K562 (cell line): Measurements from ENCODE around the gene PSMD8. TPM values are rescaled to one million over a fixed set of nuclear protein-coding genes. Genes with fewer than 3 reads are reported as not detected.
A peak's percentile ranks its signal among the peaks of the same experiment; 100 is the strongest.

Experiments used
- AFF1 ChIP-seq, 2 experiments: fragments of 450-650 bp; IDR thresholded peaks; 2 replicates each; pipeline ENCODE4 v1.6.1; 2018; ENCODE audit warnings: mild to moderate bottlenecking in 2 of 2, low read depth in 1 of 2; ENCODE audit not compliant: partially characterized antibody in 2 of 2
- COPS2 ChIP-seq: fragments of 450-650 bp; conservative IDR thresholded peaks from 2 replicates; pipeline ENCODE4 v1.6.1; 2016; ENCODE audit warnings: mild to moderate bottlenecking, moderate library complexity
- ESRRB ChIP-seq: fragments of 250-450 bp; sonication (Bioruptor Pico); IDR thresholded peaks from 2 replicates; pipeline ENCODE4 v1.5.0; 2020; ENCODE audit warnings: mild to moderate bottlenecking, moderate library complexity, borderline replicate concordance
- HCFC1 ChIP-seq: IDR thresholded peaks from 2 replicates; pipeline ENCODE4 v1.6.1; 2012; ENCODE audit warnings: low read depth, low read length, improper control_type of control experiment
- KAT8 ChIP-seq: fragments of 450-650 bp; IDR thresholded peaks from 2 replicates; pipeline ENCODE4 v1.6.1; 2016; ENCODE audit warnings: low read depth, mild to moderate bottlenecking
- KDM4B ChIP-seq, 2 experiments: fragments of 450-650 bp in 1 of 2; sonication (generic) in 1 of 2; IDR thresholded peaks; 2 replicates each; pipeline ENCODE4 v1.6.1; 2016 to 2017; ENCODE audit warnings: borderline replicate concordance in 2 of 2, antibody characterized with exemption in 1 of 2, low read depth in 1 of 2, mild to moderate bottlenecking in 1 of 2
- LEF1 ChIP-seq: fragments of 450-650 bp; IDR thresholded peaks from 2 replicates; pipeline ENCODE4 v1.6.1; 2016; ENCODE audit warnings: mild to moderate bottlenecking
- MECOM ChIP-seq: fragments of 250-450 bp; sonication (Bioruptor Pico); IDR thresholded peaks from 2 replicates; pipeline ENCODE4 v1.8.0; 2022; ENCODE audit warnings: inconsistent platforms
- MLX ChIP-seq, 2 experiments: fragments of 450-650 bp in 1 of 2; sonication (generic) in 1 of 2; formaldehyde crosslinking; conservative IDR thresholded peaks; 2 replicates each; pipeline versions ENCODE4 v1.4.0 to v1.8.1; 2020 to 2022; ENCODE audit warnings: mild to moderate bottlenecking in 1 of 2, missing genetic modification reagents in 1 of 2
- NELFE ChIP-seq: IDR thresholded peaks from 2 replicates; pipeline ENCODE4 v1.6.1; 2011; ENCODE audit warnings: mild to moderate bottlenecking; ENCODE audit not compliant: insufficient read depth, insufficient read length
- RAD51 ChIP-seq: fragments of 450-650 bp; IDR thresholded peaks from 2 replicates; pipeline ENCODE4 v1.7.1; 2016; ENCODE audit warnings: low read depth, mild to moderate bottlenecking, borderline replicate concordance
- RBBP5 ChIP-seq: fragments of 200-600 bp; sonication (generic); IDR thresholded peaks from 2 replicates; pipeline ENCODE4 v1.6.1; 2012; ENCODE audit warnings: borderline replicate concordance, mild to moderate bottlenecking, low read length, control low read depth, inconsistent platforms; ENCODE audit not compliant: insufficient read depth, poor library complexity, severe bottlenecking
- RBM39 ChIP-seq: fragments of 200-400 bp; formaldehyde crosslinking; optimal IDR thresholded peaks from 2 replicates; pipeline ENCODE3; 2018; ENCODE audit warnings: low read depth, low read length
- SNRNP70 ChIP-seq: fragments of 200-400 bp; formaldehyde crosslinking; optimal IDR thresholded peaks from 2 replicates; pipeline ENCODE3; 2017; ENCODE audit warnings: low read depth, low read length
- STAT5B ChIP-seq: fragments of 250-450 bp; sonication (Bioruptor Pico); IDR thresholded peaks from 2 replicates; pipeline ENCODE4 v1.8.0; 2021; ENCODE audit warnings: mild to moderate bottlenecking, inconsistent platforms
- THRB ChIP-seq: fragments of 450-650 bp; formaldehyde crosslinking; conservative IDR thresholded peaks from 2 replicates; pipeline ENCODE4 v1.4.0; 2022; ENCODE audit warnings: mild to moderate bottlenecking, missing genetic modification characterization
- UBTF ChIP-seq, 2 experiments: IDR thresholded peaks; 2 replicates each; pipeline ENCODE4 v1.6.1; 2012; ENCODE audit warnings: improper control_type of control experiment in 2 of 2, low read depth in 2 of 2, low read length in 2 of 2, borderline replicate concordance in 1 of 2
- USF2 ChIP-seq: sonication (generic); formaldehyde crosslinking; IDR thresholded peaks from 2 replicates; pipeline ENCODE4 v1.5.0; 2020; ENCODE audit warnings: missing genetic modification reagents
- ZNF12 ChIP-seq: sonication (generic); formaldehyde crosslinking; IDR thresholded peaks from 2 replicates; pipeline ENCODE4 v1.4.0; 2020; ENCODE audit warnings: mild to moderate bottlenecking, missing genetic modification reagents
- polyA plus RNA-seq, 8 experiments: library from polyadenylated mRNA; depleted of rRNA in 4 of 8; stranded (reverse) in 5 of 8; unstranded in 3 of 8; fragments of >200 nt; fragmentation: Nextera tagmentation in 2 of 8; fragmentation: Illumina TruSeq in 1 of 8; extraction: Ambion mirVana in 2 of 8; extraction: Trizol in 1 of 8; gene quantifications; 2 replicates each; pipeline versions ENCODE4 v1.2.1 to v1.2.3, GENCODE V29; 2011 to 2014; ENCODE audit warnings: inconsistent platforms in 1 of 8, missing spikeins in 1 of 8
- total RNA-seq, 7 experiments: library from RNA; depleted of rRNA in 6 of 7; stranded (reverse); fragments of >200 nt in 6 of 7; fragmentation: Illumina TruSeq in 2 of 7; extraction: Trizol in 2 of 7; gene quantifications; 2 replicates each; pipeline versions ENCODE4 v1.2.1 to v1.2.3, GENCODE V29; 2011 to 2021; ENCODE audit warnings: low replicate concordance in 1 of 7

Gene PSMD8
- total and polyA plus RNA-seq, 9 of the 15 experiments (the other 6 are each of a cell fraction or from before 2014, with no cell fraction given) = 130 to 583 (median 315) TPM

- TF ChIP-seq AFF1 (IDR thresholded peaks at IDR 0.05; ENCODE audit: low read depth in 1 of 2, partially characterized antibody in 2 of 2) = peak in 1 of 2 experiments; percentile 10
- no peak for TF ChIP-seq COPS2
- TF ChIP-seq ESRRB (CRISPR knock-in tag) = no peak
- no peak for TF ChIP-seq RBM39
- TF ChIP-seq SNRNP70 = no peak
- 0 out of 4 replicates have a peak, but pooled peaks of 1 of the 2 experiments have one; percentile 4 for TF ChIP-seq KDM4B (IDR thresholded peaks at IDR 0.05; ENCODE audit: borderline replicate concordance in 2 of 2, low read depth in 1 of 2)
- 0 out of 2 replicates have a peak, but pooled peaks have one; percentile 81 for TF ChIP-seq ZNF12
- no peak for TF ChIP-seq RAD51
- TF ChIP-seq THRB (CRISPR knock-in tag) = no peak
- no peak for TF ChIP-seq USF2 (CRISPR knock-in tag)
- no peak for TF ChIP-seq KAT8
- TF ChIP-seq HCFC1 = no peak
- peak; percentile 41 for TF ChIP-seq RBBP5
- TF ChIP-seq UBTF (IDR thresholded peaks at IDR 0.05; ENCODE audit: borderline replicate concordance in 1 of 2, low read depth in 2 of 2, low read length in 2 of 2) = 0 out of 4 replicates have a peak, but pooled peaks of 1 of the 2 experiments have one; percentile 9
- no peak for TF ChIP-seq MLX (CRISPR knock-in tag; conservative IDR thresholded peaks at IDR 0.05)
- TF ChIP-seq LEF1 = peak; percentile 22
- no peak for TF ChIP-seq NELFE
- TF ChIP-seq MECOM (CRISPR knock-in tag) = no peak
- TF ChIP-seq STAT5B (CRISPR knock-in tag) = no peak
Measured at GRCh38 chr19:38375098-38375493, 725 bp downstream of the PSMD8 start (continued).
